GM12878 (cell line): ENCODE results near the gene HIF1AN. TPM values are rescaled to one million over a fixed set of nuclear protein-coding genes. Genes with fewer than 3 reads are reported as not detected.

ENCODE experiments used
- ATAC-seq: fragments of 200-7000 bp; cut with Tn5 transposase; 3 replicates; pipeline ENCODE4 v1.9.1; 2020; ENCODE audit warnings: mild to moderate bottlenecking, moderate library complexity
- BruUV-seq: library from RNA; stranded (reverse); fragments of 400-500 nt; replicated peaks from 2 replicates; lab custom pipeline; 2021; lab: Mats Ljungman, UMichigan
- CTCF ChIA-PET: fragments of 300-600 bp; sonication (Branson Sonifier 250); formaldehyde crosslinking; extraction: SDS; loops from one replicate; lab custom pipeline; 2021; ENCODE audit warnings: inconsistent platforms; lab: Yijun Ruan, JAX
- POLR2A ChIA-PET: fragments of 350-600 bp; formaldehyde crosslinking; extraction: SDS; loops from one replicate; lab custom pipeline; 2021; ENCODE audit warnings: inconsistent platforms; lab: Charles Lee
- RAD21 ChIA-PET: fragments of 300-600 bp; sonication (Branson Sonifier 250); formaldehyde crosslinking; loops from one replicate; lab custom pipeline; 2023; ENCODE audit warnings: antibody characterized with exemption; ENCODE audit not compliant: unreplicated experiment; lab: Charles Lee
- SMC1A ChIA-PET: fragments of 300-600 bp; sonication (Branson Sonifier 250); formaldehyde crosslinking; loops from one replicate; lab custom pipeline; 2023; ENCODE audit not compliant: unreplicated experiment, uncharacterized antibody; lab: Charles Lee
- DNase-seq: peaks from one replicate; pipeline ENCODE4 v3.0.0-alpha.2; 2011; ENCODE audit warnings: low read depth, low spot score
- FAIRE-seq: peaks from 3 replicates; lab custom pipeline; 2011; peaks lifted over from hg19 to GRCh38; lab: Jason Lieb, UNC
- H2AFZ ChIP-seq: 2 replicates; pipeline ENCODE4 v1.6.0; 2011; ENCODE audit warnings: low read depth, low read length, control low read depth; ENCODE audit not compliant: control insufficient read depth
- H3K27ac ChIP-seq: 2 replicates; pipeline ENCODE4 v1.5.1; 2011; ENCODE audit warnings: control low read depth; ENCODE audit not compliant: control insufficient read depth, insufficient read depth
- H3K27me3 ChIP-seq, 2 experiments: replicated peaks in 1 of 2; 2 replicates each; pipeline versions ENCODE4 v1.6.0 to v1.6.1; 2011; ENCODE audit warnings: low read length in 1 of 2; ENCODE audit not compliant: control insufficient read depth in 2 of 2, insufficient read depth in 2 of 2
- H3K36me3 ChIP-seq, 2 experiments: 2 replicates each; pipeline ENCODE4 v1.5.1; 2011; ENCODE audit warnings: low read length in 1 of 2; ENCODE audit not compliant: control insufficient read depth in 2 of 2, insufficient read depth in 2 of 2
- H3K4me1 ChIP-seq: 2 replicates; pipeline ENCODE4 v1.6.1; 2011; ENCODE audit warnings: mild to moderate bottlenecking, low read length, moderate library complexity, mixed read lengths; ENCODE audit not compliant: control insufficient read depth, insufficient read depth
- H3K4me2 ChIP-seq: 2 replicates; pipeline ENCODE4 v1.6.0; 2011; ENCODE audit warnings: control low read depth; ENCODE audit not compliant: control insufficient read depth, insufficient read depth
- H3K4me3 ChIP-seq: fragments of 200-600 bp; sonication (generic); 2 replicates; pipeline ENCODE4 v1.5.1; 2016
- H3K79me2 ChIP-seq: 2 replicates; pipeline ENCODE4 v1.6.0; 2011; ENCODE audit warnings: low read length; ENCODE audit not compliant: control insufficient read depth, insufficient read depth
- H3K9ac ChIP-seq: 2 replicates; pipeline ENCODE4 v1.8.0; 2011; ENCODE audit warnings: low read length, control low read depth, mixed read lengths; ENCODE audit not compliant: control insufficient read depth, insufficient read depth
- H3K9me3 ChIP-seq: replicated peaks from 3 replicates; pipeline ENCODE4 v1.5.1; 2011; ENCODE audit warnings: mild to moderate bottlenecking, low read length; ENCODE audit not compliant: control insufficient read depth, insufficient read depth
- H4K20me1 ChIP-seq: 2 replicates; pipeline ENCODE4 v1.6.0; 2011; ENCODE audit not compliant: control insufficient read depth, insufficient read depth
- ATF2 ChIP-seq: IDR thresholded peaks from 2 replicates; pipeline ENCODE4 v1.6.1; 2012; ENCODE audit warnings: low read length, inconsistent platforms
- CBX5 ChIP-seq: sonication (generic); IDR thresholded peaks from 2 replicates; pipeline ENCODE4 v1.6.1; 2016; ENCODE audit warnings: low read depth, moderate library complexity, mild to moderate bottlenecking, inconsistent platforms
- CHD2 ChIP-seq: IDR thresholded peaks from 2 replicates; pipeline ENCODE4 v1.6.1; 2011; ENCODE audit warnings: low read depth, low read length, improper control_type of control experiment, borderline replicate concordance
- EP300 ChIP-seq, 2 experiments: fragments of 150-350 bp in 1 of 2; IDR thresholded peaks; 2 replicates each; pipeline ENCODE4 v1.6.1; 2011 to 2012; ENCODE audit warnings: low read depth in 2 of 2, low read length in 2 of 2, borderline replicate concordance in 1 of 2, improper control_type of control experiment in 1 of 2, inconsistent platforms in 1 of 2; ENCODE audit not compliant: control insufficient read depth in 1 of 2
- IRF5 ChIP-seq: fragments of 450-650 bp; IDR thresholded peaks from 2 replicates; pipeline ENCODE4 v1.6.1; 2017; ENCODE audit warnings: borderline replicate concordance
- RBBP5 ChIP-seq: fragments of 200-600 bp; sonication (generic); conservative IDR thresholded peaks from 2 replicates; pipeline ENCODE4 v1.6.1; 2016
- RELB ChIP-seq: fragments of 450-650 bp; IDR thresholded peaks from 2 replicates; pipeline ENCODE4 v1.6.1; 2017; ENCODE audit warnings: low read depth, mild to moderate bottlenecking, moderate library complexity
- ZNF207 ChIP-seq: fragments of 450-650 bp; IDR thresholded peaks from 2 replicates; pipeline ENCODE4 v1.6.1; 2014; ENCODE audit warnings: antibody characterized with exemption, mild to moderate bottlenecking, borderline replicate concordance
- ZNF217 ChIP-seq: fragments of 450-650 bp; IDR thresholded peaks from 2 replicates; pipeline ENCODE4 v1.6.1; 2017; ENCODE audit warnings: antibody characterized with exemption, mild to moderate bottlenecking
- WGBS: methylation state at CpG from one replicate; pipeline ENCODE4 v1.1.6; 2016; ENCODE audit warnings: low lambda C conversion rate; ENCODE audit not compliant: insufficient replicate concordance, insufficient coverage; ENCODE audit errors: missing lambda C conversion rate; 5-methylcytosine and 5-hydroxymethylcytosine counted together
- in situ Hi-C: fragments of 300-500 bp; cut with MboI; formaldehyde crosslinking; loops from 9 replicates; pipeline ENCODE4 v1.14.3; 2018; ENCODE audit warnings: mixed read lengths
- intact Hi-C: fragments of 100-400 bp; cut with micrococcal nuclease; formaldehyde crosslinking; loops from one replicate; pipeline ENCODE4 v1.14.2; 2022; ENCODE audit not compliant: unreplicated experiment
- polyA plus RNA-seq, 11 experiments: library from polyadenylated mRNA; depleted of rRNA in 4 of 11; unstranded in 6 of 11; stranded (reverse) in 5 of 11; fragments of >200 nt; fragmentation: Nextera tagmentation in 4 of 11; fragmentation: Illumina TruSeq in 1 of 11; extraction: Ambion mirVana in 4 of 11; extraction: Trizol in 1 of 11; gene quantifications; 1 replicate in 1 of 11; 2 replicates in 10 of 11; pipeline versions ENCODE4 v1.2.1 to v1.2.3, GENCODE V29; 2011 to 2016; ENCODE audit warnings: inconsistent platforms in 2 of 11, missing spikeins in 2 of 11, low read depth in 1 of 11
- total RNA-seq, 4 experiments: library from RNA; depleted of rRNA in 3 of 4; stranded (reverse); fragments of >200 nt in 3 of 4; fragmentation: Illumina TruSeq in 1 of 4; extraction: Trizol in 1 of 4; gene quantifications; 2 replicates each; pipeline versions ENCODE4 v1.2.1 to v1.2.3, GENCODE V29; 2013 to 2021

The HIF1AN gene
- total and polyA plus RNA-seq, 10 of the 15 experiments (the other 5 are each of a cell fraction or from before 2014, with no cell fraction given), result 1.9 to 37.2 (median 15.2) TPM

GRCh38 chr10:100501423-100501822, 34.3 kb upstream of the HIF1AN start (continued):
- TF ChIP-seq ZNF207 (no peak), RBBP5 (no peak)

GRCh38 chr10:100502926-100503494, 32.7 kb upstream of the HIF1AN start:
- Histone ChIP-seq H3K79me2 (no peaks in the 10 kb centered on the region), H3K27me3 (no peaks in the 10 kb centered on the region)
- FAIRE-seq, result no peak
- TF ChIP-seq CBX5 (no peak), EP300 (IDR thresholded peaks at IDR 0.05; ENCODE audit: borderline replicate concordance in 1 of 2, control insufficient read depth in 1 of 2, low read depth in 2 of 2, low read length in 2 of 2) (no peak), ATF2 (no peak), RELB (no peak), CHD2 (no peak), ZNF217 (no peak), IRF5 (no peak)
- TF ChIP-seq, all 136 proteins: peak for 0
- intact Hi-C loops, result no loop called here
- Histone ChIP-seq H2AFZ (no peak overlapping the region), H3K9ac (no peak overlapping the region), H3K4me2 (no peak overlapping the region), H3K27ac (no peak overlapping the region), H3K36me3 (peaks cover 0 to 9% of the 10 kb centered on the region in 2 experiments), H4K20me1 (no peaks in the 10 kb centered on the region), H3K4me3 (no peak overlapping the region), H3K4me1 (no peaks in the 10 kb centered on the region), H3K9me3 (no peaks in the 10 kb centered on the region)
- ChIA-PET POLR2A (no interaction called here), RAD21 (no interaction called here), SMC1A (no interaction called here), CTCF (interaction anchor here (0.8 kb wide), 1 partner anchor 11 kb away, joined by 3 read pairs; no protein-coding TSS in a partner anchor)
- in situ Hi-C loops, result no loop called here
- 100% methylated on average over 1 of the region's 1 CpG for WGBS
- DNase-seq (no peak), ATAC-seq (no peak)
- no TSS peak for BruUV-seq
